Chondrocyte (in vitro differentiated cells): ENCODE measurements around the gene LRRTM3. TPM values are rescaled to one million over a fixed set of nuclear protein-coding genes. Genes with fewer than 3 reads are reported as not detected.

Experiments
- DNase-seq: peaks from one replicate; pipeline ENCODE4 v3.0.0; 2021; ENCODE audit warnings: mixed read lengths, low spot score
- H3K27ac Mint-ChIP-seq: one replicate; pipeline ENCODE4 v1.8.0; 2021; ENCODE audit warnings: mild to moderate bottlenecking, moderate library complexity, mixed read lengths; ENCODE audit not compliant: unreplicated experiment
- H3K27me3 Mint-ChIP-seq: 2 replicates; pipeline ENCODE4 v1.8.0; 2021; ENCODE audit warnings: low read depth, mixed read lengths
- H3K36me3 Mint-ChIP-seq: 2 replicates; pipeline ENCODE4 v1.8.0; 2021; ENCODE audit warnings: low read depth, mixed read lengths
- H3K4me1 Mint-ChIP-seq: 2 replicates; pipeline ENCODE4 v1.8.0; 2021; ENCODE audit warnings: low read depth, mild to moderate bottlenecking, mixed read lengths
- H3K4me3 Mint-ChIP-seq: one replicate; pipeline ENCODE4 v1.8.0; 2021; ENCODE audit warnings: mild to moderate bottlenecking, moderate library complexity, mixed read lengths; ENCODE audit not compliant: unreplicated experiment
- H3K9me3 Mint-ChIP-seq: 2 replicates; pipeline ENCODE4 v1.8.0; 2021; ENCODE audit warnings: low read depth, mixed read lengths
- total RNA-seq: library from RNA; stranded (reverse); gene quantifications from 3 replicates; pipeline ENCODE4 v1.2.1, GENCODE V29; 2021
- TF ChIP-seq, protein P1 (sequence below): fragments of 200-600 bp; sonication (generic); IDR thresholded peaks from 2 replicates; pipeline ENCODE4 v1.5.0; 2021; ENCODE audit warnings: antibody characterized with exemption, mild to moderate bottlenecking, moderate library complexity

Gene LRRTM3
- total RNA-seq, 1 donor from 2014 or later, result not detected

DNA sequence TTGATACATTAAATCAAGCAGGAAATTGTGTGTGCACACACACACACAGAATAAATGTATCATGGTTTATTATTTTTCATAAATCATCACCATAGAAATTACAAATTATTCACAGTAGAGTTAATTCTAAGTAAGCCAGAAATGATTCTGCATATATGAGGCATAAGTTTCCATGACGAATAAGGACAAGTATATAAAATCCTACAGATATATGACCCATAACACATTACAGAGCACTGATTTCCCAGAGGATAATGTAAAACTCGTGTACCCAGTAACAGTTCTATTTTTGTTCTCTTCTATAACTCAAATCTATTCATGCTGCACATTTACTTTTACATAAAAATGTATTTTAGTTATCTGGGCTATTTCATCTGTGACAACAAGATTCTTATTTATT lies 169.7 kb downstream of the LRRTM3 start:
- Mint-ChIP-seq H3K9me3 (no peaks in the 10 kb centered on the region), H3K36me3 (no peaks in the 10 kb centered on the region), H3K27me3 (peaks cover 8% of the 10 kb centered on the region)

DNA sequence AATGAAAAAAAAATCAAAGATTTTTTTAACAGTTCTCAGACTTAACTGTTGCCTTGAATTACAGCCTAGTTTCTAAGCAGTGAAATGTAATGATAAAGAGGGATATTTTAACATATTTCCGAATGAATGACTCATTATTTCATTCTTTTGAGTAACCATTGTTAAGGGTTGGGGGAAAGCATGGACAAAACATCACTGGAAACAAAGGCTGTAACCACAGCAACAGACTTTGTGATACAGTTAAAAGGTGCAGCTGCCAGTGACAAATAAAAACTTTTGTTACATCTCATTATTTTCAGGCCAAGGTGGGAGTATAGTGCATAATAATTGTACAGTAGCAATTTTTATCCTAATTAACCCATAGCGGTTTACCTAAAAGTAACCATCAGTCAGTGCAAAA lies 172.6 kb downstream of the LRRTM3 start:
- no peaks in the 10 kb centered on the region for H3K9me3 Mint-ChIP-seq
- TF ChIP-seq, protein P1, sequence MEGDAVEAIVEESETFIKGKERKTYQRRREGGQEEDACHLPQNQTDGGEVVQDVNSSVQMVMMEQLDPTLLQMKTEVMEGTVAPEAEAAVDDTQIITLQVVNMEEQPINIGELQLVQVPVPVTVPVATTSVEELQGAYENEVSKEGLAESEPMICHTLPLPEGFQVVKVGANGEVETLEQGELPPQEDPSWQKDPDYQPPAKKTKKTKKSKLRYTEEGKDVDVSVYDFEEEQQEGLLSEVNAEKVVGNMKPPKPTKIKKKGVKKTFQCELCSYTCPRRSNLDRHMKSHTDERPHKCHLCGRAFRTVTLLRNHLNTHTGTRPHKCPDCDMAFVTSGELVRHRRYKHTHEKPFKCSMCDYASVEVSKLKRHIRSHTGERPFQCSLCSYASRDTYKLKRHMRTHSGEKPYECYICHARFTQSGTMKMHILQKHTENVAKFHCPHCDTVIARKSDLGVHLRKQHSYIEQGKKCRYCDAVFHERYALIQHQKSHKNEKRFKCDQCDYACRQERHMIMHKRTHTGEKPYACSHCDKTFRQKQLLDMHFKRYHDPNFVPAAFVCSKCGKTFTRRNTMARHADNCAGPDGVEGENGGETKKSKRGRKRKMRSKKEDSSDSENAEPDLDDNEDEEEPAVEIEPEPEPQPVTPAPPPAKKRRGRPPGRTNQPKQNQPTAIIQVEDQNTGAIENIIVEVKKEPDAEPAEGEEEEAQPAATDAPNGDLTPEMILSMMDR, result no peak
- H3K27ac Mint-ChIP-seq, result no peak overlapping the region
- no peak overlapping the region for H3K4me3 Mint-ChIP-seq
- peaks cover 1% of the 10 kb centered on the region for H3K27me3 Mint-ChIP-seq
- DNase-seq, result no peak
- H3K4me1 Mint-ChIP-seq, result peaks cover 4% of the 10 kb centered on the region
- H3K36me3 Mint-ChIP-seq, result no peaks in the 10 kb centered on the region

More for the DNA sequence above, 169.7 kb downstream of the LRRTM3 start:
- no peak for DNase-seq
- peaks cover 3% of the 10 kb centered on the region for H3K4me1 Mint-ChIP-seq
- H3K4me3 Mint-ChIP-seq, result no peak overlapping the region
- H3K27ac Mint-ChIP-seq, result no peak overlapping the region
- TF ChIP-seq, protein P1, result no peak

DNA sequence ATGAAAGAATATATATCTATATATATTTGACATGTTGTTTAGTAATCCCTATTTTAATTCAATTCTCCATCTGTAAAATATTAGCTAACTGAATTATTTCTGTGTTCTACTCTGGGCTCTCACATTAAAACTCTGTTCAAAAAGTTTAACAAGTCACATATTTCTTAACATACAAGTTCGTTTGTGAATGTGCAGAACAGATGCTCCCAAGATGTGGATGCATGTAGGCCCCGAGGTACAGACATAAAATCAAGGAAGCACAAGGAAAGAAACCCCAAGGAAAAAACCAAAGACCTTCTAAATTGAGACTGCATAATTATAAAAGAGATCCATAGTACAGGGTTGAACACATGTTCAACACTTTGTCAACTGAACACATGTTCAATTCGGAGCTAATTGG lies 175.1 kb downstream of the LRRTM3 start:
- H3K36me3 Mint-ChIP-seq, result no peaks in the 10 kb centered on the region
- TF ChIP-seq, protein P1, result no peak
- H3K4me1 Mint-ChIP-seq, result peaks cover 4% of the 10 kb centered on the region
- DNase-seq, result no peak
- no peaks in the 10 kb centered on the region for H3K9me3 Mint-ChIP-seq
- no peaks in the 10 kb centered on the region for H3K27me3 Mint-ChIP-seq
- H3K27ac Mint-ChIP-seq, result no peak overlapping the region
- no peak overlapping the region for H3K4me3 Mint-ChIP-seq

DNA sequence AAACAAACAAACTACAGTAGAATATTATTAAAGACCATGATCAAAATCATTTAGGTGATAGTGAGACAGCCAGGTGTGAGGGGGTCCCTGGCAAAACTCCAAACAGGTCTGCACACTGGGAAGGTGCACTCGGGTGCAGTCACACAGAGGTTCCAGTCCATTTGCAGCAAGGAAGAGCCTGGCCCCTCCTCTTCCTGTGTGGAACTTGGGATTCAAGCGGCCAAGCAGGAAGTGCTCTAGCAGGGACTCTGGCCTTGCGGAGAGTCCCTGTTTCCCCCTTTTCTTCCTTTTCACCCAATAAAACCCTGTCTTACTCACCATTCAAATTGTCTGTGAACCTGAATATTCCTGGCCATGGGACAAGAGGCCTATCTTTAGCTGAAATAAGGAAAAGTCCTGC lies 181.8 kb downstream of the LRRTM3 start:
- TF ChIP-seq, protein P1, result no peak

DNA sequence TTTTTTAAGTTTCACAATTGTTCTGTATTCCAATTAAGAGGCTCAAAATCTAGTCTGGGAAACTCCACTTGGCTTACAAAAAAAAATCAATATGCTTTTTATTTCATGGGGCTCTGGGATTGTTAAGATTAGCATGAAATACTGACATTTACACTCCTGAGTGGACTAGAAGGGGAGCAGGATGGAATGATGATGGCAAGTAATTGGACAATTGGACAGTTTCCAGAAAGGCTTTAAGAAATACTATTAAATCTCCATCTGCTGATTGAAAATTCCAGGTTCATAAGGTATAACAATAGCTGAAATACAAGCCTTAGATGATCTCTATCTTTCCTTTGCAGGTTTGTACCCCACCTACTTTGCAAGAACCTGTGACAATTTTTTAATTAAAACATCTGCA lies 184.4 kb downstream of the LRRTM3 start:
- H3K27ac Mint-ChIP-seq, result no peak overlapping the region
- no peaks in the 10 kb centered on the region for H3K36me3 Mint-ChIP-seq
- H3K4me1 Mint-ChIP-seq, result no peaks in the 10 kb centered on the region
- no peaks in the 10 kb centered on the region for H3K9me3 Mint-ChIP-seq
- peaks cover 2% of the 10 kb centered on the region for H3K27me3 Mint-ChIP-seq
- DNase-seq, result no peak
- TF ChIP-seq, protein P1, result no peak
- no peak overlapping the region for H3K4me3 Mint-ChIP-seq

More for the DNA sequence above, 181.8 kb downstream of the LRRTM3 start:
- Mint-ChIP-seq H3K27me3 (peaks cover 2% of the 10 kb centered on the region), H3K9me3 (no peaks in the 10 kb centered on the region), H3K4me1 (no peaks in the 10 kb centered on the region), H3K36me3 (no peaks in the 10 kb centered on the region), H3K27ac (no peak overlapping the region), H3K4me3 (no peak overlapping the region)
- no peak for DNase-seq
